HepG2 (cell line): ENCODE data around the gene TMEM145. TPM values are rescaled to one million over a fixed set of nuclear protein-coding genes. Genes with fewer than 3 reads are reported as not detected.

Source experiments
- ATF7 ChIP-seq, 2 experiments: fragments of 450-650 bp in 1 of 2; sonication (generic) in 1 of 2; formaldehyde crosslinking in 1 of 2; IDR thresholded peaks; 2 replicates each; pipeline versions ENCODE4 v1.4.0 to v1.6.1; 2016 to 2020; ENCODE audit warnings: antibody characterized with exemption in 1 of 2, mild to moderate bottlenecking in 1 of 2, missing genetic modification reagents in 1 of 2
- BATF2 ChIP-seq: sonication (generic); formaldehyde crosslinking; IDR thresholded peaks from 2 replicates; pipeline ENCODE4 v1.8.0; 2022; ENCODE audit warnings: mild to moderate bottlenecking, missing genetic modification reagents, moderate library complexity
- EEA1 ChIP-seq: sonication (generic); formaldehyde crosslinking; IDR thresholded peaks from 2 replicates; pipeline ENCODE4 v1.5.1; 2020; ENCODE audit warnings: mild to moderate bottlenecking, missing genetic modification reagents, borderline replicate concordance
- HDAC2 ChIP-seq: sonication (generic); formaldehyde crosslinking; IDR thresholded peaks from 2 replicates; pipeline ENCODE4 v1.4.0; 2020; ENCODE audit warnings: missing genetic modification reagents
- IRF1 ChIP-seq: sonication (generic); formaldehyde crosslinking; IDR thresholded peaks from 2 replicates; pipeline ENCODE4 v1.4.0; 2020; ENCODE audit warnings: low read depth, mild to moderate bottlenecking, missing genetic modification reagents
- KDM5B ChIP-seq: sonication (generic); formaldehyde crosslinking; IDR thresholded peaks from 2 replicates; pipeline ENCODE4 v1.4.0; 2020; ENCODE audit warnings: missing genetic modification reagents, mild to moderate bottlenecking, borderline replicate concordance
- KLF9 ChIP-seq: IDR thresholded peaks from 2 replicates; pipeline ENCODE4 v1.6.1; 2016; ENCODE audit warnings: low read depth
- MXD4 ChIP-seq: IDR thresholded peaks from 2 replicates; pipeline ENCODE4 v1.6.1; 2016; ENCODE audit warnings: mild to moderate bottlenecking, missing biosample characterization, missing genetic modification reagents
- NBN ChIP-seq: fragments of 450-650 bp; conservative IDR thresholded peaks from 2 replicates; pipeline ENCODE4 v1.6.1; 2017
- PHF5A ChIP-seq: IDR thresholded peaks from one replicate; pipeline ENCODE4 v1.6.1; 2018; ENCODE audit warnings: low read depth, missing genetic modification reagents; ENCODE audit not compliant: unreplicated experiment
- PHF8 ChIP-seq: sonication (generic); formaldehyde crosslinking; IDR thresholded peaks from 2 replicates; pipeline ENCODE4 v1.5.0; 2020; ENCODE audit warnings: missing genetic modification reagents
- PREB ChIP-seq: sonication (generic); formaldehyde crosslinking; IDR thresholded peaks from 2 replicates; pipeline ENCODE4 v1.4.0; 2020; ENCODE audit warnings: missing genetic modification reagents
- RBFOX2 ChIP-seq: fragments of 200-400 bp; formaldehyde crosslinking; IDR thresholded peaks from 2 replicates; pipeline ENCODE4 v1.6.1; 2017; ENCODE audit warnings: low read depth, mild to moderate bottlenecking, low read length
- SMAD1 ChIP-seq: sonication (generic); formaldehyde crosslinking; IDR thresholded peaks from 2 replicates; pipeline ENCODE4 v1.4.0; 2020; ENCODE audit warnings: missing genetic modification reagents, low read depth, mild to moderate bottlenecking, borderline replicate concordance
- SYNCRIP ChIP-seq: fragments of 200-400 bp; formaldehyde crosslinking; IDR thresholded peaks from 2 replicates; pipeline ENCODE4 v1.6.1; 2018; ENCODE audit warnings: mild to moderate bottlenecking, low read depth, low read length; ENCODE audit not compliant: insufficient read depth
- TBX2 ChIP-seq: sonication (generic); formaldehyde crosslinking; IDR thresholded peaks from 2 replicates; pipeline ENCODE4 v1.5.0; 2020; ENCODE audit warnings: missing genetic modification reagents, mild to moderate bottlenecking, borderline replicate concordance
- ZNF563 ChIP-seq: sonication (generic); formaldehyde crosslinking; IDR thresholded peaks from 2 replicates; pipeline ENCODE4 v1.8.0; 2022; ENCODE audit warnings: mild to moderate bottlenecking, moderate library complexity, missing genetic modification reagents
- polyA plus RNA-seq, 8 experiments: library from polyadenylated mRNA; depleted of rRNA in 3 of 8; stranded (reverse) in 7 of 8; unstranded in 1 of 8; fragments of >200 nt; fragmentation: Illumina TruSeq in 4 of 8; extraction: Trizol in 4 of 8; gene quantifications; 2 replicates each; pipeline versions ENCODE4 v1.2.1 to v1.2.3, GENCODE V29; 2011 to 2016; ENCODE audit warnings: low read depth in 4 of 8, missing spikeins in 1 of 8, mixed read lengths in 1 of 8; ENCODE audit not compliant: insufficient read depth in 1 of 8
- total RNA-seq, 5 experiments: library from RNA; depleted of rRNA; stranded (reverse); fragments of >200 nt; fragmentation: Illumina TruSeq; extraction: Trizol; gene quantifications; 2 replicates each; pipeline ENCODE4 v1.2.3, GENCODE V29; 2016; ENCODE audit warnings: low read depth in 1 of 5

TMEM145 gene
- total and polyA plus RNA-seq, 2 of the 13 experiments (the other 11 are each of a cell fraction or from before 2014, with no cell fraction given) = 0.07 to 5.1 TPM

- no peak for TF ChIP-seq SMAD1 (CRISPR knock-in tag)
- TF ChIP-seq IRF1 = no peak
- TF ChIP-seq PHF8 (CRISPR knock-in tag) = peak; percentile 22; the same call in 1 of the 2 replicates
- 0 out of 2 replicates have a peak, but pooled peaks have one; percentile 47 for TF ChIP-seq MXD4
- TF ChIP-seq BATF2 (CRISPR knock-in tag) = no peak
- TF ChIP-seq EEA1 = peak; percentile 44; the same call in 1 of the 2 replicates
- TF ChIP-seq KLF9 (CRISPR knock-in tag) = no peak
- 0 out of 2 replicates have a peak, but pooled peaks have one; percentile 29 for TF ChIP-seq HDAC2 (CRISPR knock-in tag)
- no peak for TF ChIP-seq NBN
- peak; percentile 62; the same call in 1 of the 2 replicates for TF ChIP-seq TBX2 (CRISPR knock-in tag)
- no peak for TF ChIP-seq SYNCRIP
- TF ChIP-seq PREB (CRISPR knock-in tag) = no peak
- peak; percentile 83 for TF ChIP-seq RBFOX2
- no peak for TF ChIP-seq PHF5A
- TF ChIP-seq ZNF563 (CRISPR knock-in tag) = 0 out of 2 replicates have a peak, but pooled peaks have one; percentile 18
- no peak for TF ChIP-seq ATF7 (IDR thresholded peaks at IDR 0.05)
- 0 out of 2 replicates have a peak, but pooled peaks have one; percentile 65 for TF ChIP-seq ATF7 (CRISPR knock-in tag; IDR thresholded peaks at IDR 0.05)
- peak; percentile 54; the same call in 1 of the 2 replicates for TF ChIP-seq KDM5B (CRISPR knock-in tag)
Measured at GRCh38 chr19:42283188-42284065, 29.7 kb upstream of the TMEM145 start (continued).
